ENCODE results near the gene OR52B6. TPM values are rescaled to one million over a fixed set of nuclear protein-coding genes. Genes with fewer than 3 reads are reported as not detected.

The OR52B6 gene
- total RNA-seq, 1 donor from 2014 or later = not detected

DNA sequence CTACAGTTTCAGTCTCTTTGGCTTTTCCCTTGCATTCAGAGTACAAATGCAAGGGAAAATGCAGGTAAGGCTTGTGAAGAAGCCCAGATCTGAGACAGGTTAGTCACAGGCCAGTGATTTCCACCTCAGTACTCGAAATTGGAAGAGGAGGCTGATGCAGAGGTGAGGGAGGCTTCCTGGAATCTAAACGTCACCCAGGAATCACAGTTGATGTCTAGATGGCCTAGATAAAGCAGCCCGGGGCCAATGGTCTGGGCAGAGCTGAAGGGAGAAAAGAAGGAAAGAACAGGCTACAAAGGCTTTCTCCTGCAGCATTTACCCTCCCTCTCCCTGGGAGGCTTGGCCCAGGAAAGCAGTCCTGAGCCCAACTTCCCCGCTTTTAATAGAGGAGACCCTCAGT is 24.2 kb downstream of the OR52B6 start:
- DNase-seq (ENCODE audit: low read depth) = no peak
- H3K4me3 ChIP-seq (ENCODE audit: low read depth, low read length) = no peak overlapping the region
- TF ChIP-seq, protein P1, sequence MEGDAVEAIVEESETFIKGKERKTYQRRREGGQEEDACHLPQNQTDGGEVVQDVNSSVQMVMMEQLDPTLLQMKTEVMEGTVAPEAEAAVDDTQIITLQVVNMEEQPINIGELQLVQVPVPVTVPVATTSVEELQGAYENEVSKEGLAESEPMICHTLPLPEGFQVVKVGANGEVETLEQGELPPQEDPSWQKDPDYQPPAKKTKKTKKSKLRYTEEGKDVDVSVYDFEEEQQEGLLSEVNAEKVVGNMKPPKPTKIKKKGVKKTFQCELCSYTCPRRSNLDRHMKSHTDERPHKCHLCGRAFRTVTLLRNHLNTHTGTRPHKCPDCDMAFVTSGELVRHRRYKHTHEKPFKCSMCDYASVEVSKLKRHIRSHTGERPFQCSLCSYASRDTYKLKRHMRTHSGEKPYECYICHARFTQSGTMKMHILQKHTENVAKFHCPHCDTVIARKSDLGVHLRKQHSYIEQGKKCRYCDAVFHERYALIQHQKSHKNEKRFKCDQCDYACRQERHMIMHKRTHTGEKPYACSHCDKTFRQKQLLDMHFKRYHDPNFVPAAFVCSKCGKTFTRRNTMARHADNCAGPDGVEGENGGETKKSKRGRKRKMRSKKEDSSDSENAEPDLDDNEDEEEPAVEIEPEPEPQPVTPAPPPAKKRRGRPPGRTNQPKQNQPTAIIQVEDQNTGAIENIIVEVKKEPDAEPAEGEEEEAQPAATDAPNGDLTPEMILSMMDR (conservative IDR thresholded peaks at IDR 0.05; ENCODE audit: low read depth, low read length) = no peak

- TF ChIP-seq, protein P1 (conservative IDR thresholded peaks at IDR 0.05; ENCODE audit: low read depth, low read length) = no peak
Observed at GRCh38 chr11:5605849-5606248, 25.2 kb downstream of the OR52B6 start.

DNA sequence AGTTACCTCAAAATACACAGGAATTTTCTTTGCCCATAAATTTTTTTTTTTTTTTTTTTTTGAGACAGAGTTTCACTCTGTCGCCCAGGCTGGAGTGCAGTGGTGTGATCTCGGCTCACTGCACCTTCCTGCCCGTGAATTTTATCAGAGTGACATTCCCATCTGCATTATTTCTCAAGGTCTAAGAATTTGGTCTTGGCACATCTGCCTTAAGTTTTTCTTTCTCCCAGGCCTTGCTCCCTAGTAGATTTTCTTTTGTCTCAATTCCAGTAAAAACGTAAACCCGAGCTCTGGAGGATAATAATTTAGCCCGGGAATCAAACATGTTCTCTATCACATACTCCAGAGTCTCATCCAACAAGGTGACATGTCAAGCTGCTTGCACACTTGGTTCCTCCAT is 28.1 kb downstream of the OR52B6 start:
- no peak overlapping the region for H3K4me3 ChIP-seq (ENCODE audit: low read depth, low read length)
- DNase-seq (ENCODE audit: low read depth) = no peak
- TF ChIP-seq, protein P1 (conservative IDR thresholded peaks at IDR 0.05; ENCODE audit: low read depth, low read length) = no peak

More at GRCh38 chr11:5605849-5606248, 25.2 kb downstream of the OR52B6 start:
- no peak for DNase-seq (ENCODE audit: low read depth)
- no peak overlapping the region for H3K4me3 ChIP-seq (ENCODE audit: low read depth, low read length)

- TF ChIP-seq, protein P1 (conservative IDR thresholded peaks at IDR 0.05; ENCODE audit: low read depth, low read length) = no peak
- no peak for DNase-seq (ENCODE audit: low read depth)
- H3K4me3 ChIP-seq (ENCODE audit: low read depth, low read length) = no peak overlapping the region
Observed at GRCh38 chr11:5610446-5610845, 29.8 kb downstream of the OR52B6 start.

- DNase-seq (ENCODE audit: low read depth) = no peak
- TF ChIP-seq, protein P1 (conservative IDR thresholded peaks at IDR 0.05; ENCODE audit: low read depth, low read length) = peak; percentile 27
- H3K4me3 ChIP-seq (ENCODE audit: low read depth, low read length) = no peak overlapping the region
Observed at GRCh38 chr11:5611627-5612026, 30.9 kb downstream of the OR52B6 start.

DNA sequence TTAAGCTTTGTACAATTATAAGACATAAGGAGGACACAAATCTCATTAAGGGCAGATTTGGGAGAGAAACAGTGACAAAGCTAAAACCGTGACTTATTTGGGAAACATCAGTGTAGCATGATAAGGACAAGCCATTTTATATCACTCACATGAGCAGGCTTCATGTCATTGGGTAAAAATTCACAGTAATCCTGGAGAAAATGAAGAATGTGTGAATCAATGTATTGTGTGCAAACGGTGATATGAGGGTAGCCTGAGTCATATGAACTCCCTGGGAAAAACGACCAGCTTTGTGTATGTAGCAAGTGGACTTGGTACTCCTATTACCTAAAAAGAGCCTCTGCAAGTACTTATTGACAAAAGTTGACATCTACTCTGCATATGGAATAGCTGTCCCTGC is 38.1 kb downstream of the OR52B6 start:
- no peak overlapping the region for H3K4me3 ChIP-seq (ENCODE audit: low read depth, low read length)
- TF ChIP-seq, protein P1 (conservative IDR thresholded peaks at IDR 0.05; ENCODE audit: low read depth, low read length) = no peak
- no peak for DNase-seq (ENCODE audit: low read depth)

DNA sequence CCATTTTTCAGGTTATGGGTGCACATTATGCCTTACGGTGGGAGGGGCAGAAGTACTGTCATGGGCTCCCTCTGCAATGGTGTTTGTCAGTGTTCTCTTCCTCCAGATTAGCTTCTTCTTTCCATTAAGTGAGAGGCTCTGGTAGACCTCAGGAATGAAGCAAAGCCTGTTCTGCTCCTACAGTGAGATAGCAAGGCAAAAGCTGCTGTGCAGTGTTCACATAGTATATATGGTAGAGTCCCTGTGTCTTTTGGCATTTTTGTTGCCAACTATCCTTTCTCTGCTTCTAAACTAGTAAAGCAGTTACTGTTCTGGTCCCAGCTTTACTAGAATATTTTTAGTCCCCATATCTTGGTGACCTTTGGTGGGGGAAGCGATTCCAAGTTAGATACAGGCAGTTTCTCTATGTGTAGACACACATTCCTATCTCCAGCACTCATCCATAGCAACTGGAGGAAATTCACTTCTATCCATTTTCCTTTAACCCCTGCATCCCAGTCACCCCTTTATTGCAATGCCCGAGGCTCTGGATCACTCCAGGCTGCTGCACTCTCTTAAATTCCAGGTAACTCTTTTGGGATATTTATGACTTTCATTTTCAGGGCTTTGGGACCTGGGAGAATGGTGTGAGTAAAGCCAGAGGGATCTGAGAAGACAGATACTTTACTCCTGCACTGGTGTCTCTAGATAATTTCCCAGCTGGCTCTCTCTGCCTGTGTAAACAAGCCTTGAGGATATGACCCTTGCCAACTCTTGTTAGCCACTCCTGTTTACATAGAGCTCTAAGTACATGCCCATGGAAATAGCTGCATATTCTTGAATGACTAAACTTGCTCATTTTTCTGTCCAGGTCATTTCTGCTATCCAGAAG is 40.2 kb downstream of the OR52B6 start:
- no peak for DNase-seq (ENCODE audit: low read depth)
- H3K4me3 ChIP-seq (ENCODE audit: low read depth, low read length) = no peak overlapping the region
- TF ChIP-seq, protein P1 (conservative IDR thresholded peaks at IDR 0.05; ENCODE audit: low read depth, low read length) = no peak
